Lower lobe of right lung (tissue), 2 donors: ENCODE results near the gene TNS2. TPM values are rescaled to one million over a fixed set of nuclear protein-coding genes. Genes with fewer than 3 reads are reported as not detected.

Source experiments
- ATAC-seq, 2 donors: fragments of 200-7000 bp; cut with Tn5 transposase; one replicate each; pipeline ENCODE4 v1.9.1; 2020 to 2022; ENCODE audit warnings: mild to moderate bottlenecking in 2 of 2, moderate library complexity in 2 of 2
- DNase-seq: peaks from one replicate; pipeline ENCODE4 v3.0.0-alpha.2; 2020
- H3K27ac ChIP-seq: fragments of 200-600 bp; one replicate; pipeline ENCODE4 v1.8.0; 2022
- H3K27me3 ChIP-seq: fragments of 200-600 bp; one replicate; pipeline ENCODE4 v1.8.0; 2022; ENCODE audit warnings: low read depth
- H3K36me3 ChIP-seq: fragments of 200-600 bp; one replicate; pipeline ENCODE4 v1.8.0; 2022; ENCODE audit warnings: mild to moderate bottlenecking
- H3K4me1 ChIP-seq: fragments of 200-600 bp; one replicate; pipeline ENCODE4 v1.8.0; 2022
- H3K4me3 ChIP-seq: fragments of 200-600 bp; one replicate; pipeline ENCODE4 v1.8.0; 2022; ENCODE audit warnings: mild to moderate bottlenecking
- H3K9me3 ChIP-seq: fragments of 200-600 bp; one replicate; pipeline ENCODE4 v1.8.0; 2022
- intact Hi-C: fragments of 100-400 bp; cut with DNase I; formaldehyde crosslinking; loops from one replicate; pipeline ENCODE4 v1.11.0; 2022
- total RNA-seq: library from RNA; stranded (reverse); fragmentation: NEBNext Ultra II Directional; extraction: Animal tissue kit (Norgen Biotek cat#: 25700); gene quantifications from one replicate; pipeline ENCODE4 v1.2.1, GENCODE V29; 2021
- TF ChIP-seq, protein P1 (sequence below): fragments of 200-600 bp; IDR thresholded peaks from one replicate; pipeline ENCODE4 v1.8.0; 2022; ENCODE audit warnings: antibody characterized with exemption, mild to moderate bottlenecking
- donor health status: DM: no; HTN: yes; CAD: no; lungs with severe emphysema.

Gene TNS2
- total RNA-seq, 1 donor from 2014 or later: 186 TPM

DNA sequence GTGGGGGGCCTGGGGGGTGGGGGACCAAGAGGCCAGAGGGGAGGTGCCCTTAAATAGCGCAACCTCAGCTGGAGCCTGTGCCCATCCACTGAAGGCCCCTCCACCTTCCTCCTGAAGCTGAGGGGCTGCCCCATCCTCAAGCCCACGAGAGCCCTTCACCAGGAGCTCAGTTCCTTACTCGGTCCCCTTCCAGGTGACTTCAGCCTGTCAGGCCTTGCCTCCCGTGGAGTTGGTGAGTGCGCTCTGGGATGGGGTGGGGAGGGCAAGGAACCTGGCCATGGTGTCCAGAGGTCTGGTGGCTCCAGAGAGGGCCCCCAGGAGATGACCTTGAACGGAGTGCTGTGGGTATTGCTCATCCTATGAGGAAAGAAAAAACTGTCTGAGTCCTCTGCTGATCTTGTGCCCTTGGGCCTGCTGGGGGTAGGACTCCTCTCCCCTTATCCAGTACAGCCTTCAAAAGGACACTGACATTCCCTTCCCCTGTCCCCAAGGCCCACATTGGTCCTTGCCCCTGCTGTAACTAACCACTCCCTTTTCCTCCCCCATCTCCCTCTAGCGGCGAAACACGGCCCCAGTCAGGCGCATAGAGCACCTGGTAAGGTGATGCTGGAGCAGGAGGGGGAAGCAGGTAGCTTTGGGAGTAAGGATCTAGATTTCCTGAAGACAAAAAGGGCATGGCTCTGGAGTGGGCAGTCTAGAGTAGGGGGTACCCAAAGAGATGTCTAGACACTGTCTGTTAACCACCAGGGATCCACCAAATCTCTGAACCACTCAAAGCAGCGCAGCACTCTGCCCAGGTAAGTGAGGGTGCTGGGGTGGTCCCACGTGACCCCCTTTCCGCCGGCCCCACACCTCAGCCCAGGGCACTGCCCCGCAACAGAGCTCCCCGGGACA is 3.6 kb downstream of the TNS2 start:
- TF ChIP-seq, protein P1, sequence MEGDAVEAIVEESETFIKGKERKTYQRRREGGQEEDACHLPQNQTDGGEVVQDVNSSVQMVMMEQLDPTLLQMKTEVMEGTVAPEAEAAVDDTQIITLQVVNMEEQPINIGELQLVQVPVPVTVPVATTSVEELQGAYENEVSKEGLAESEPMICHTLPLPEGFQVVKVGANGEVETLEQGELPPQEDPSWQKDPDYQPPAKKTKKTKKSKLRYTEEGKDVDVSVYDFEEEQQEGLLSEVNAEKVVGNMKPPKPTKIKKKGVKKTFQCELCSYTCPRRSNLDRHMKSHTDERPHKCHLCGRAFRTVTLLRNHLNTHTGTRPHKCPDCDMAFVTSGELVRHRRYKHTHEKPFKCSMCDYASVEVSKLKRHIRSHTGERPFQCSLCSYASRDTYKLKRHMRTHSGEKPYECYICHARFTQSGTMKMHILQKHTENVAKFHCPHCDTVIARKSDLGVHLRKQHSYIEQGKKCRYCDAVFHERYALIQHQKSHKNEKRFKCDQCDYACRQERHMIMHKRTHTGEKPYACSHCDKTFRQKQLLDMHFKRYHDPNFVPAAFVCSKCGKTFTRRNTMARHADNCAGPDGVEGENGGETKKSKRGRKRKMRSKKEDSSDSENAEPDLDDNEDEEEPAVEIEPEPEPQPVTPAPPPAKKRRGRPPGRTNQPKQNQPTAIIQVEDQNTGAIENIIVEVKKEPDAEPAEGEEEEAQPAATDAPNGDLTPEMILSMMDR: peak; percentile 64
- peak; percentile 40 to 65 for ATAC-seq
- Histone ChIP-seq H3K4me3 (peak overlapping the region; percentile 83), H3K27ac (peak overlapping the region; percentile 97), H3K4me1 (peaks cover 69% of the 10 kb centered on the region), H3K9me3 (no peaks in the 10 kb centered on the region), H3K36me3 (peaks cover 58% of the 10 kb centered on the region), H3K27me3 (no peaks in the 10 kb centered on the region)
- intact Hi-C loops: no loop called here
- DNase-seq: no peak

GRCh38 chr12:53054112-53054878 is 4.4 kb downstream of the TNS2 start:
- DNase-seq: peak; percentile 95
- ATAC-seq: peak; percentile 87 to 89

GRCh38 chr12:53055471-53056266 is 5.8 kb downstream of the TNS2 start:
- ATAC-seq: no peak
- TF ChIP-seq, protein P1: no peak
- Histone ChIP-seq H3K27me3 (no peaks in the 10 kb centered on the region), H3K4me3 (no peak overlapping the region), H3K9me3 (no peaks in the 10 kb centered on the region), H3K27ac (no peak overlapping the region), H3K36me3 (peaks cover 80% of the 10 kb centered on the region), H3K4me1 (peaks cover 68% of the 10 kb centered on the region)
- peak; percentile 46 for DNase-seq
- intact Hi-C loops: no loop called here

More at GRCh38 chr12:53054112-53054878, 4.4 kb downstream of the TNS2 start:
- Histone ChIP-seq H3K27me3 (no peaks in the 10 kb centered on the region), H3K27ac (peak overlapping the region; percentile 97), H3K36me3 (peaks cover 66% of the 10 kb centered on the region), H3K9me3 (no peaks in the 10 kb centered on the region), H3K4me1 (peaks cover 61% of the 10 kb centered on the region), H3K4me3 (peak overlapping the region; percentile 83)
- TF ChIP-seq, protein P1: no peak
- intact Hi-C loops: no loop called here

- intact Hi-C loops: no loop called here
- TF ChIP-seq, protein P1: no peak
- H3K4me3 ChIP-seq: no peak overlapping the region
- ATAC-seq (no peak), DNase-seq (peak; percentile 31)
- no peaks in the 10 kb centered on the region for H3K9me3 ChIP-seq
- H3K27ac ChIP-seq: no peak overlapping the region
- no peaks in the 10 kb centered on the region for H3K27me3 ChIP-seq
- peaks cover 68% of the 10 kb centered on the region for H3K4me1 ChIP-seq
- peaks cover 86% of the 10 kb centered on the region for H3K36me3 ChIP-seq
Observed at GRCh38 chr12:53056296-53056695, 6.4 kb downstream of the TNS2 start.

GRCh38 chr12:53056901-53057300 is 7.0 kb downstream of the TNS2 start:
- H3K27ac ChIP-seq: no peak overlapping the region
- peak; percentile 29 for DNase-seq
- TF ChIP-seq, protein P1: no peak
- H3K36me3 ChIP-seq: peaks cover 91% of the 10 kb centered on the region
- no peak overlapping the region for H3K4me3 ChIP-seq
- no peak for ATAC-seq
- peaks cover 68% of the 10 kb centered on the region for H3K4me1 ChIP-seq
- no peaks in the 10 kb centered on the region for H3K27me3 ChIP-seq
- intact Hi-C loops: no loop called here
- H3K9me3 ChIP-seq: no peaks in the 10 kb centered on the region
